ENCODE measurements around the gene SOX18.

Gene SOX18

DNA sequence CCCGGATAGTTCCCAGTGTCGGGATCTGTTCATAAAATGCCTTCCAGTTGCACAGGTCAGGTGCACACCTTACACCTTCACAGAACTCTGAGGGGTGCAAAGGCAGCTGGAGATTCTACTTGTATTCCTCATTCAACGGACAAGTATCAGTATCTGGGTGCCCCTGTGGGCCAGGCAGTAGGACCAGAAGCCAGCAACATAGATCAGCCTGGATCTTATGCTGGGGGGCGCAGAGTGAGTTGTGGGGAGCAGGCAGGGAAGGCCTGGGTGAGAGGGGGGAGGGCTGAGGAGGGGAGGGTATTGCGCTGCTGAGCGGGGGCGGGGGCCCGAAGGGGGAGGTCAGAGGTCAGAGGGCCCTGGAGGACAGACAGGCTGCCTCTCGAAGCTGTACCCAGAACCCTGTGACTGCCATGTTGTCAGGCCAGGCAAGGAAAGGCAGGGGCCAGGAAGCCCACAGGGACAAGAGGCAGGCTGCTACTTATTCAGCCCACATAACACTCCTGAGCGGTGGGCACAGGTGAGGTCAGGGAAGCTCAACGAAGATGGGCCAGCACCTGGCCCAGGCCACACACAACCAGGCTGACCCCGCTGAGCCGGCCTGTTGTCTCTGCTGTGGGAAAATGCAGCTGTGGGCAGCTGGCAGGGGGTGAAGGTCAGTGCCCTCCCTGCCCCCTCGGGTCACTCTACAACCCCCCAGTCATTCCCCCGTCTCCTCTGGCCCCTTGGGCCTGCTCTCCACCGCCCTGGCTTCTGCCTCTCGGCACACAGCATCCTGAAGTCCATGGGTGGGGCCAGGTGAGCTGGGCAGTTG, 31.6 kb upstream of the SOX18 start:
- DNase-seq, result no peak

DNA sequence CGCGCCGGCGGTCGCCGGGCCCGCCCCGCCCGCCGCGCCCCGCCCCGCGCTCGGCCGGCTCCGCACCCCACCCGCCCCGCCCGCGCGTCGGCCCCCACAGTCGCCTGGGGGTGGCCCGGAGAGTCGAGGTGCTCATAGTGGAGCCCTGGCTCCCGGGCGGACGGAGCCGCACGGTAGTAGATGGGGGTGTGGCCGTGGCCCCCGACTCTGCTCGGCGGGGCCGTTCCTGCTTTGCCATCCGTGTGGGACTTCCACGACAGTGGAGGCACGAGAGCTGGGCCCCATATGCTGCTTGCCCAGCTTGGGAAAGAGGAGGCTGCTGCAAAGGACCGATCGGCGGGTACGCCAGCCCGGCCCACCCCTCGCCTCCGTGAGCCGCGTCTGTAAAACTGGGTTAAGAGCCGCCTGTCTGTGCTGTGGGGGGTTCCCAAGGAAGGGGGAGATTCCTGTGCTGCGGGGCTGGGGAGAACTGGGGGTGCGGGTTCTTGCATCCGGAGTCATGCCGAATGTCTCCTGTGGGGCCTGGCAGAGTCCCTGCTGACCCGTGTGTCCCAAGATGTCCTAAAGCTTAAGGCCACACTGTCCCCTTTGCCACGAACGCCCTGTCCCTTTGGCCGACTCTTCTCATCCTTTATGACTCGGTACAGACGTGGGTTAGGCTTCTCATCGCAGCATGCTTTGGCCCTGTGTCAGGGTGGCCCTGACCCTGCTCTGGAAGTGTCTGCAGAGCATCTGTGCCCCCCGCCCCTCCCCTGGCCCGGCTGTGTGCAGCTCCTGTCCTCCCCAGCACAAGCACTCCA, 30.8 kb upstream of the SOX18 start, which contains the start of gene OPRL1:
Gene OPRL1, plus strand, starts transcription at position 70 of the 800 bp plus-strand sequence. CDS start 12,639 bp downstream, outside the sequence.
- peak in 1 of 51 donors; percentile 64 for DNase-seq

DNA sequence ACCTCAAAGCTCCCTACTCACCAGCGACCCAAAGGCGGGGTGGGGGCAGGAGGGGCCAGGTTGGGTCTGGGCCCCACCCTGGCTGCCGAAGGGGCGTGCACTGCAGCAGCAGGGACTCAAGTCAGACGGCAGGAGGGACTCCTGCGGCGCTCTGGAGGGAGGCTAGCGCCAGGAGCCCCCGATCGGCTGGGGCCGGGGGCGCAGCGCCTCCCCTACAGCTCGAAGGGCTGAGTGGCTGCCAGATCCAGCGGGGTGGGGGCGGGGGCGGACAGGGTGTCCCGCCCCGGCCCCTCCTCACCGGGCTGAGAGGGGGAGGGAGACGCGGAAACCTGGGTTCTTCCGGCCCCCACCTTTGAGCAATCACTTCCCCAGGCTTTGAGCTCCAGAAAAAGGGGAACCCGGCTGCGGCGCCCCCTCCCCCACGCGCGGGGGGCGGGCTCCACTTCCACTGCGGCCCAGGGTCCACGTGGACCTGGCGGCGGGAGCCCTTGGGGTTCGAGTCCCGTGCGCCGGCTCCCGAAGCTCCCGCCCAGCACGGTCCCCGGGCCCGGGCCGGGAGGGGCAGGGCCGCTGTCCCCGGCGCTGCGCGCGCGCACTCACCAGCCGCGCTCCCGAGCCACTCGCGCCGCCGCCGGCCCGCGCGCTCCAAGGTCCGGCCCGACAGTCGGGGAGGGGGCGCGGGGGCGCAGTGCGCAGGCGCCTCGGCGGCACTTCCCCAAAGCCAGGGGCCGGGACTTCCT, 30.0 kb upstream of the SOX18 start, which contains the start of gene RGS19:
Gene RGS19, minus strand, starts transcription at position 246 of the 740 bp plus-strand sequence. CDS start 2,632 bp downstream, outside the sequence.
- peak in 37 of 51 donors; percentile 21 to 77 (median 62) for DNase-seq

DNA sequence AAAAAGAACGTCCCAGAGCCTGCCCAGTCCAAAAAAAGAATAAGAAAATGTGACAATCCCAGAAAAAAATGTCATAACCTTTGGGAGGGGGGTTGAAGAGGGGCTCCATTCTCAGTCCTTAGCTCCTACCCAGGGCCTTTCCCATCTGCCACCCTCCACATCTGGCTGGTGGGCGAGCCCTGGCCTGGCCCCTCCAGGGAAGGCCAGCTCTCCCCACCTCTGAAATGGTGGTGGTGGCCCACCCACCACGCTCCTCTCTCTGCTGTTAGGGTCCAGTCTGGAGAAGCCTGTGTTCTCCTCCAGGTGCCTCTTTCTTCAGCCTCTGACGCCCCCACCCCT, 29.5 kb upstream of the SOX18 start:
- DNase-seq, result no peak

DNA sequence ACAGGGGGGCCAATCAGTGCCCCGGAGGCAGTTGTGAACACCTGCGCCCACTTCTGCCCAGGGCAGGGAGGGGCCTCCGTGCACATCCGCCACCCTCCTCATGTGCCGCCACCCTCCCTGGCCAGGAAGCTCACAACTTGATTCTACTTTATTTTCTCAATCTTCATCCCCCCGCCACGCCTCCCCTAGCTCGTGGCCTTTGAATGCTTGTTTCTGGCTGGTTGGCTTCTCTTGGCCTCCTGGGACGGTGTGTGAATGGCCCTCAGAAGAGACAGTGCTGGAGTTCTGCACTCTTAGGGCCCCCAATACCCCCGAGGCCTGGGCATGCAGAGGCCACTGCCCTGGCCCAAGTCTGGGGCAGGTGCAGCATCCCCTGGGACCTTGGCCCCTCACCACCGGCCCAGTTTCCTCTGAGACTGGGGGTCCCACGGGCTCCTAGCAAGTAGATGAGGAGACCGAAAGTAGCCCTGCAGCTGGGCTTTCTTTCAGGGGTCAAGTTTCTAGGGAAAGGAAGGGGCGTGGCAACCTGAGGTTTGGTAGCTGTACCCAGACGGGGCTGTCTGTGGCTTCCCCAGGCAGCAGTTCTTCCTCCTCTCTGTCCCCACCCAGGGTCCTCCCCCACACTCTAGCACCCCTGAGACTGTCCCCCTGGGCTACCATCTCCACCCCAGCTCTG, 28.6 kb upstream of the SOX18 start:
- peak in 1 of 51 donors; percentile 14 for DNase-seq

DNA sequence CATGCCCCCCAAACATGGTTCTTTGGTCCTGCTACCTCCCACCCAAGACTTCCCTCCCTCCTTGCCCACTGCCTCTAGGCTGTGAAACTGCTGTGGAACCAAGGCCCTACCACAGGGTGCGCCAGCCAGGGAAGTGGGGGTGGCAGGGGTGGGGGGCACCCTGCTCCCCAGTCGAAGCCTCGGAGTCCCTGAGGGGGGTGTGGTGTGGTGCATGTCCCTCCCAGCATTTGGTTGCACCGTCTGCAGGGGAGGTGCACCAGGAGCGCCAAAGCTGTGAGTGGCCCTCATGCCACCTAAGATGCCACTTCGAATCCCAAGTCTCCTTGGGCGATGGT, 28.1 kb upstream of the SOX18 start:
- no peak for DNase-seq

DNA sequence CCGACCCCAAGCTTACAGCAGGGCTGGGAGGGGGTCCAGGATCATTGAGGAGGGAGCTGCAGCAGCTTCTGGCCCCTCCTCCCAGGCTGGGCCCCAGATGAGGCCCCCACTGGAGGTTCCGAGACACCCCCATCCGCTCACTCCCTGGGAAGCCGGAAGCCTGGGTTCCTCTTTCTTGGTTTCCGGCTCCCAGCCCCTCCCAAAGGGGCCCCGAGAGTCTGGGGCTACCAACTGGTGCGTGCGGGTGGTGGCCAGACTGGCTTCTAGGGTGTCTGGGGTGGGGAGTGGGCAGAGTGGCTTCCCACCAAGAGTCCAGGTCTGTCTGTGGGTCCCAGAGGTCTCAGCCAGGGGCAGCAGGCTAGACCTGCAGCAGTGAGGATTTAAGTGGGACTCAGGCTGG, 27.7 kb upstream of the SOX18 start:
- peak in 5 of 51 donors; percentile 20 to 38 (median 22) for DNase-seq

DNA sequence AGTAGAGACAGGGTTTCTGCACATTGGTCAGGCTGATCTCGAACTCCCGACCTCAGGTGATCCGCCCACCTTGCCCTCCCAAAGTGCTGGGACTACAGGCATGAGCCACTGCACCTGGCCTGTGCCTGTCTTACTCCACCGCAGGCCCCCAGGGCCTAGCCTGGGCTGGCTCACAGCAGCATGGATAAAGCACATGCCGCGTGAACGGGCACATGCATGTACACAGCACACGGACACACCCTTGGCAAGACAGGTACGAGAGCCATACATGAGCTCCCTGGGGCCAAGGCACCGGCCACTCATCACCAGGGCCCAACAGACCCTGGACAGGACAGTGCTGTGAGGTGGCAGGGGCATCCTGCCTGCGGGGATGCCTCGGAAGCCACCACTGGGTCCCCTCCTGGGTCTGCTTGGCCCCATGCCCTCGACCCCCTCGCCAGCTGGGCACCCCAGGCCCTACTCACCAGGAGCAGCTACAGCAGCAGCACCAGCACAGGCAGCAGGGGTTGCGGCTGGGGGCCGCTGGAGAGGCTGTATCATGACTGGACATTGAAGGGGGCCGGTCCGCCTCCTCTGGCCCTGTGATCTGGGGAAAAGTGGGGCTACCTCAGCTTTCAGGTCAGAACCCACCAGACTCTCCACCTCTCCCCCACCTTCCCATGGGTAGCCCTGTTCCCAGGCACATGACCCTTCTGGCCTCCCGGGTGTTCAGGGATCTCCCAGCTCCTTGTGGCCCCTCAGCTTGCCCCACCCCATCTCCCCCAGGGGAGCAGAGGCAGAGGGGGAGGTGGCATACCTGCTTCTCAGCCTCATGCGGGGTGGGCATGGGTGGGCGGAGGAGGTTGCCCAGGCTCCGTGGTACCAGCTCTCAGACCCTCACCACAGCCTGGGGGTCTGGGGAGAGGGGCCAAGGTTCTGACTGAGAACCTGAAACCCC, 26.9 kb upstream of the SOX18 start:
- DNase-seq, result no peak

DNA sequence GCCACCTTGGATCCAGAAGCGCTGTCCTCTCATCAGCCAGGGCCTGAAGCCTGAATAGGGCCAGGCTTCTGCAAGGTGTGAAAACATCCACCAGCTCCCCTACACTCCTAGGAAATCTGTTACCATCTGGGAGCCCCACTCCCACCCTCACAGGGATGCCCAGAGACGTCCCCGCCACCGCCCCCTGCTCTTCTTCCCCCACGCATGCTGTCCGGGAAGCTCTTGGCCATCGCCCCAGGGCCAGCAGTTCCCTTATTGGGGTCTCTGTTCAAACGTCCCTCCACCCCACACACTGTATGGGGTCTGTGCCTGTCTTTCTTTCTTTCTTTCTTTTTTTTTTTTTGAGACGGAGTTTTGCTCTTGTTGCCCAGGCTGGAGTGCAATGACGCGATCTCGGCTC, 26.1 kb upstream of the SOX18 start:
- DNase-seq, result no peak

DNA sequence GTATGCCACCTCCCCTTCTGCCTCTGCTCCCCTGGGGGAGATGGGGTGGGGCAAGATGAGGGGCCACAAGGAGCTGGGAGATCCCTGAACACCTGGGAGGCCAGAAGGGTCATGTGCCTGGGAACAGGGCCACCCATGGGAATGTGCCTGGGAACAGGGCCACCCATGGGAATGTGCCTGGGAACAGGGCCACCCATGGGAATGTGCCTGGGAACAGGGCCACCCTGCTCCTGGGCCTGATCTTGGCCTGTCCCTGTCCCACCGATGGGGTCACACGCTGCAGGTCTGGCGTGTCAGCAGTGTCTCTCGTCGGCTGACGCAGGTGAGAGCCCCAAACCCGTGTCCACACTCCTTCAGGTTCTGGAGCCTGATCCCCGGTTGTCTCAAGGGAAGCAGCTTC, 25.5 kb upstream of the SOX18 start:
- no peak for DNase-seq

DNA sequence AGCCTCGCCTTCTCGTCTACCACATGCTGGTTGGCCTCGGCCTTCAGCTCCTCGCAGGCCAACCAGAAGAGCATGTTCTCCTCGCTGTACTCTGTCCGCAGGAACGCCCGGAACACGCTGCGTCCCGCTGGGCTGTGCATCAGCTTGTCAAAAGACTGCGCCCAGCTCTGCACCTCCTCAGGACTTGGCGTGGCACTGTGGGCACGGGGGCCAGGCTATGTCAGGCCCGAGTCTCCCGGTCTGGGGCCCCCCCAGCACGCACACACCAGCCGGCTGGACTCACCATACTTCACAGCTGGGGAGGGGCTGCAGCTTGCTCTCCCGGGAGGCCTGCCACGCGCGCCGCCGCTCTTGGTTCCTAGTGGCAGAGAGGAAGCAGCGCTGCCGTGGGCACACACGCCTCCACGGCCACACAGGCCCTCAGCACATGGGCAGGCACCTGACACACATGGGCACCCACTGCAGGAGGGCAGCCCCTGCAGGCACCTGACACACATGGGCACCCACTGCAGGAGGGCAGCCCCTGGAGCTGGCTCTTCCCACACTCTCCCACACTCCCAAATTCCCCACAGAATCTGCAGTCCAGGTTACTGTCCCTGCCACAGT, 24.8 kb upstream of the SOX18 start:
- no peak for DNase-seq

DNA sequence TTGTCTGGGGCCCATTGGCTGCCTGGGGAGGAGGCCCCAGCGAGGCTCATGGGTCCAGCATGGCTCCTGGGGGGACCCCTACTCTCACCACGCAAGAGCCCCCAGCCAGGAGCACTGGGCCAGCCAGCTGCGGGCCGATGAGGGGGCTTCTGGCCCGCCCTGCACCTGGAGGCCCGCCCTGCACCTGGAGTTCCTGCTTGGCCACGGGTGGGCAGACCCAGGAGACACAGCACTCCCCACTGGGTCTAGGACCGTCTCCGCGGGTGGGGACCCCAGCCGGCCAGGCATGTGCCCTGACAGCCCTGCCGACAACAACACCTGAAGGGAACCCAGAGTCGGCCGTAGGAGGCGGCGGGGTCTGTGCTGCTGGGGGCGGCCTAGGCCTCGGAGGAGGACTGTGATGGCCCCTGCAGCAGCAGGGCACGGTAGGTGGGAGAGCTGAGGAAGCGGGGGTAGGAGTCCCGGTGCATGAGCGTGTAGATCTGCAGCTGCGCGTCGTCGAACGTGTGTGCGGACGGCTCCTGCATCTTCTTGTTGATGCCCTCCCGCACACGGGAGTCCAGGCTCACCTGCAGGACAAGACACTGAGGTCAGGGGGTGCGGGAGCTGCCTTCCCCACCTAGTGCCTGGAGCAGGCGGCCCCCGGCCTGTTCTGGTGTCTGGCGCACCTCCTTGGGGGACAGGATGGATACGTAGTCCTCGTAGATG, 24.2 kb upstream of the SOX18 start:
- DNase-seq, result no peak

DNA sequence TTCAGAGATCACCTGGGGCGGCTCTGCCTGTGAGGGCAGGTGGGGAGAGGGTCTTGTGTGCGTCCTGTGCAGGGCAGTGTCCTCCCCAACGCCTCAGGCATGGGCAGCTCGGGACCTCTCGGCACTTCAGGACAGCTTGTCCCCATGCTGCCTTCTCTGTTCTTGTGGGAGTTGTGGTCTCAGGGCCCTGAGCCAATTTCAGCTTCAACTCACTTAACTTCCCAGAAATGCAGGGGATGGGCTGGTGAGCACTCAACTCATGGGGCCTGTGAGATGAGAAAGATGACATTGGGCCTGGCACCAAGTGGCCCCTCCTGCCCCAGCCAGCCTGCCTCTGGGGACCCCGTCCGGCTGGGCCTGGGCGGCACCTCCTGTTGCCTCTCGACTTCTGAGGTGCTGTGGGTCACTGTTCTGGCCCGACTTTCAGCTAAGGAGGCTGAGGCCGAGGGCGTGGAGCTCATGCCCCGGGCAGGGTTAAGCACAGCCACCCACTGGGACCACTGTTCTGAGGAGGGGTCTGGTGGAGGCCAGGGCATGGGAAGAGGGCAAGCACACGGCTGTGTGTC, 23.1 kb upstream of the SOX18 start:
- no peak for DNase-seq

DNA sequence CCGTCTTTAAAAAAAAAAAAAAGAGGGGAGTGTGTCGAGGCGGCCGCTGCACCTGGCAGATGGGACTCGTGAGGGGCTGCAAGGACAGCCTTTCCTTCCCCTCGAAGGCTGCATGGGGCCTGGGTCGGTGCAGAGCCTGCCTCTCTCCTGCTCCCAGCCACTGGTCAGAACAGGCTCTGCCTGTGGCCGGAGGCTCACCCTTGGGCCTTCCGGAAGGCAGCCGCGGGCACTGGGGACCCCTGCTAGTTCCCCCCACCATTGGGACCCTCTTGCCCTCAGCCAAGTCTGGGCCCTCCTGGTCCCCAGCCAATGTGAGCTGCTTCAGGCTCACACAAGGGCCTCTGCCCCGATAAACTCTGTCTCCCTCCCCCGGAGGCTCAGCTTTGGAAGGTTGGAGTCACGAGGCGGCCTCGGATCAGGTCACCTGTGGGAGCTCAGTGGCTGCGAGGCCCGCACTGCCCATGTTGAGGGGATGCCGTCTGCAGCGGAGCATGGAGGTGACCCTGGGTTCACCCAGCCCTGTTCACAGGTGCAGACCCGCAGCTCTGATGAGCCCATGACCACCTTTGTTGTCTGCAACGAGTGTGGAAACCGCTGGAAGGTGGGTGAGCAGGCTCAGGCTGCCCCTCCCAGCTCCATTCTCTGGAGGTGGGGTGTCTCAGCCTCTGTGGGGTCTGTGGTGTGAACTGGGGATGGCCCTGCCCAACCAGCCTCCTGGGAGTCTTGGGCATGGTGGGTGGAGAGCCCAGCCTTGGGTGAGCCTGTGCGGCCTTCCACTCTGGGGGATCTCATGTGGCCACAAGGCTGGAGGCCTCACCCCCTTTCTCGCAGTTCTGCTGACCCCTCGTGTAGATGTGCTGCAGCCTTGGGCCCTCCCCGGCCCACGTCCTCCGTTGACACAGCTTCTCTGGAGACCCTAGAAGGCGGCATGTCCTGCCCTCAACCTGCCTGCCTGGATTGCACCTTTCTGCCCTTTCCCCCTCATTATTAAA, 22.2 kb upstream of the SOX18 start:
- no peak for DNase-seq

DNA sequence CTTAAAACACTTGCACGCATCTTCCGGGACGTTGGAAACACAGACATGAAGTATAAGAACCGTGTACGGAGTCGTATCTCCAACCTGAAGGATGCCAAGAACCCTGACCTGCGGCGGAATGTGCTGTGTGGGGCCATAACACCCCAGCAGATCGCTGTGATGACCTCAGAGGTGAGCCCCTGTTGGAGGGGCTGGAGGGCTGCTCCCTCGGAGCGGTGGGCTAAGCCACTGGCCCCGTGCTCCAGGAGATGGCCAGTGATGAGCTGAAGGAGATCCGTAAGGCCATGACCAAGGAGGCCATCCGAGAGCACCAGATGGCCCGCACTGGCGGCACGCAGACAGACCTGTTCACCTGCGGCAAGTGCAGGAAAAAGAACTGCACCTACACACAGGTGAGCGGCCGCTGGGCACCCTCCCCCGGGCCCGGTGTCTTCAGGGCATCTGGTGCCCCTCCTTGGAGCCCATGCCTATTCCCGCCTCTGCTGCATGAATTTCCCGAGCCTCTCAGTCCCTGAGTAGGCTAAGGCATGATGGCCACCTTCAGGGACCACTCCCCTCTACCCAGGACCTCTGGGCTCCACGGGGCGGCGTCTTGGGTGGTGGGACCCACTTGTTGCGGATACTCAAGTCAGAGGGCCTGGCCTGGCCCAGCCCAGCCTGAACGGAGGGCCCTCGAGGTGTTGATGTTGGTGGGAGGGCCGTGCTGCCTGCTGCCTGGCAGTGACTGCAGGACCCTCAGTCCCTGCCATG, 21.0 kb upstream of the SOX18 start:
- no peak for DNase-seq

DNA sequence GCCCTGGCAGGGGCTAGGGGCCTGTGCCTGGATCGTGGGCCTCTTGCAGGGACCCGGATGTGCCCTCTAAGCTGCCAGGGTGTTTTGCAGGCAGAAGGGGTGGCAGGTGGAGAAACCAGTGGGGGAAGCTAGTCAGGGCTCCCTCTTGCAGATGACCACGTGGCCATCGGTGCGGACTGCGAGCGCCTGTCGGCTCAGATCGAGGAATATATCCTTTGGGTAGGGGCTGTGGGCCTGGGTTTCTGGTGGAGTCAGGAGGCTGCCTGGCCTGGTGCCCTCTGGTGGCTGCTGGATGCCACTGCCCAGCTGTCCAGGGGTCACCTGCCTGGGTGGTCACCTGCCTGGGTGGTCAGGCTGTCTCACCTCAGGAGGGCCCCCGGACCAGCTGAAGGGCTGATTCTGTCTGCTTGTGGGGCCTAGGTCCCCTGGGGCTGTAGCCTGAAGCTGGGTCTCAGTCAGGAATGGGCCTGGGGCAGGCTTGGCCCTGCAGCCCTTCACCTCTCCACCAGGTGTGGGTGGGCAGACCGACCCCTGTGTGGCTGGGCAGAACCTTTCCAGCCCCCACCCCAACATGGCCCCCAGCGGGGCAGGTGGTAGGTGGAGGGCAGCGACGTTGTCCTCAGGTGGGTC, 20.3 kb upstream of the SOX18 start:
- peak in 2 of 51 donors; percentile 15 to 41 for DNase-seq
